Renal cortical epithelial cell (primary cell): Measurements from ENCODE around the gene MYO18A. TPM values are rescaled to one million over a fixed set of nuclear protein-coding genes. Genes with fewer than 3 reads are reported as not detected.
A peak's percentile ranks its signal among the peaks of the same experiment; 100 is the strongest.

ENCODE experiments used
- DNase-seq: peaks from one replicate; pipeline ENCODE4 v3.0.0-alpha.2; 2011; ENCODE audit warnings: low read depth
- total RNA-seq: library from RNA; depleted of rRNA; stranded (reverse); fragments of >200 nt; gene quantifications from 2 replicates; pipeline ENCODE4 v1.2.3, GENCODE V29; 2014

MYO18A gene
- total RNA-seq, 1 donor from 2014 or later: 65.5 TPM

DNA sequence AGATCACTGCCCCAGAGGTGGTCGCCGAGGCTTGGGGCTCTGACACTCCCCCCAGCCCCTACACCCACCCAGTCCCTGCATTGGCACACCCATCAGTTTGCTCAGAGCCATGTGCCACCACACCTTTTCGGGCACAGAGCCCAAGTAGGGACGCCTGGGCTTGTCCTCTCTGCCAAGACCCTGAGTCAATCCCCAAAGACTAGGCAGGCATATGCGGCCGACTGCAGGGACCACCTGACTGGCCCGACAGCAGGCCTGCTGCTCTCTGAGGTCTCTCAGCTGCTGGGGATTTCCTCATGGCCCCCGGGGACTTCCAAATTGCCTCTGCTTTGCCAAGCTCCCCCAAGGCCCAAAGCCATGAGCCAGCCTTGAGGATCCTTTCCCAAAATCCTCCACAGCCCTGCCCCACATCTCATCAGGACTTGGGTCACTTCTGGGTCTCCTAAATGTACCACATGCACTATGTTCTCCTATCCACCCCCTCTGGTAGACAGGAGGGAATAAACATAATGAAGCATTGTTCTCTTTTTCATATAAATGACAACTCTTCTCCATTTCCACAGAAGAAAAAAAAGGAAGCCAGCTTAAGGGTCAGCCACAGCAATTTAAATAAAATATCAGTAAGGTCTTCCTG, 30.6 kb downstream of the MYO18A start:
- no peak for DNase-seq

DNA sequence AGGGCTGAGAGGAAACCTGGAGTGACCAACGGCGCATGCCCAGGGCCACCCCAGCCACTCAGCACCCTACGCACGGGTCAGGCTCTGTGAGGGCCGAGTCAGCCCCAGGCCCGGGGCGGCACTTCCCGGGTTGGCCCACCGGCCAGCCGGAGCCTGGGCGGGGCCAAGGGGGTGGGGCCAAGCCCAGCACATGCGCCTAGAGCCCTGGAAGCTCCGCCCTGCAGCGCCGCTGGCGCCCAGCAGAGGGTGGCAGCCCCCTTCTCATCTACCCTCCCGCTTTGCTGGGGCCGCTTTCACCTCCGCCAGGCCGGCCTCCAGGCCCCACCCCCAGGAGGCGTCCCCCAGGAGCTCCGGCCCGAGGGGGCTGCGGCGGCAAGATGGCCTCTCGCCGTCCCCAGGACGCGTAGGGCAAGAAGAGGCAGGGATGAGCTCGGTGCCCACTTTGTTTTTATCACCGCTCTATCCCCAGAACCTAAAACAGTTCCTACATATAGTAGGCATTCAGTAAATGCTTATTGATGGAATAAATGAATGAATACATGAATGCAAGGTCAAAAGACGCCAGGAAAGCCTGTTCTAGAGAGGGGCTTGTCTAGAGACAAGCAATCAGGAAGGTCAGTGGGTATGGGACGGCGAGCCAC, 31.3 kb downstream of the MYO18A start:
- DNase-seq: peak; percentile 78

DNA sequence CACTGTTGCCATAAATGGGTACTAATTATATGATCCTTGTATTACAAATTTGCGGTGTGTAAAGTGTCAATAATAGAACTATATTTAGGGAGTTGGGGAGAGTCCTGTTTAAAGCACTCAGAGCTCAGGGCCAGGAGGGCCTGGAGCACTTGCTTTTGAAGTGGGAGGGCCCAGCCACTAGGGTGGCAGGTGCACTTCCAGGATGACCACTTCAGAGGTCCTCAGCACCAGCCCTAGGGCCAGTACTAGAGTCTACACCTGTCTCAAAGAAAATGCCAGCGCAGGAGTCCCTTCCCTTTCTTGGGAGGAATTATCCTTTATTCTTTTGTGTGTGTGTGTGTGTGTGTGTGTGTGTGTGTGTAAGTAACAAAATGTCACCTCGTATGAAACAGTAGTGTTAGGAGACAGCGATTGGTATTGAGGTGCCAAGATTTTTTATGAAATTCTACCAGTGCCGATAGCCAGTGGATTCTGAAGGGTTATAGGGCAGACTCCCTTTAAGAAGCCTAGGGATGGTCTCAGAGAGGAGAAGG, 31.9 kb downstream of the MYO18A start:
- DNase-seq: no peak

DNA sequence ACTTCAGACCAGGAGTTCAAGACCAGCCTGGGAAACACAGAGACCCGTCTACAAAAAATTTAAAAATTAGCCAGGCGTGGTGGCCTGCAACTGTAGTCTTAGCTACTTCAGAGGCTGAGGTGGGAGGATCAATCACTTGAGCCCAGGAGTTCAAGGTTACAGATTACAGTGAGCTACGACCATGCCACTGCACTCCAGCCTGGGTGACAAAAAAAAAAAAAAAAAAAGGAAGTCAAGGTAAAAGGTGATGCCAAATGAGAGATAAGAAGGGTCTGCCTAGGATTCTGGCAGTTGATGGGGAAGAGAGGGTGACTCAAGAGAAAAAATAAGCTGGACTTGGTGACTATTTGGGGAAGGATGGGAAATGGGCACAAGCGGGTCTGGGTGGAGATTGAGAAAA, 32.5 kb downstream of the MYO18A start:
- no peak for DNase-seq

DNA sequence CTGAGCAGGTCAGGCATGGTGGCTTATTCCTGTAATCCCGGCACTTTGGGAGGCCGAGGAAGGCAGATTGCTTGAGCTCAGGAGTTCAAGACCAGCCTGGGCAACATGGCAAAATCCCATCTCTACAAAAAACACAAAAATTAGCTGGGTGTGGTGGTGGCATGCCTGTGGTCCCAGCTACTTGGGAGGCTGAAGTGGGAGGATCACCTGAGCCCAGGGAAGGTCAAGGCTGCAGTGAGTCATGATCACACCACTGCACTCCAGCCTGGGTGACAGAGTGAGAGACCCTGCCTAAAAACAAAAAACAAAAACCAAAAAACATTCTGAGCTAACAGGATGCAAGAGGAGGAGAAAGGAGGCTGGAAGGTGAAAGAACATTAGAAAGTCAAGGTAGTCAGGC, 33.0 kb downstream of the MYO18A start:
- DNase-seq: peak; percentile 29

DNA sequence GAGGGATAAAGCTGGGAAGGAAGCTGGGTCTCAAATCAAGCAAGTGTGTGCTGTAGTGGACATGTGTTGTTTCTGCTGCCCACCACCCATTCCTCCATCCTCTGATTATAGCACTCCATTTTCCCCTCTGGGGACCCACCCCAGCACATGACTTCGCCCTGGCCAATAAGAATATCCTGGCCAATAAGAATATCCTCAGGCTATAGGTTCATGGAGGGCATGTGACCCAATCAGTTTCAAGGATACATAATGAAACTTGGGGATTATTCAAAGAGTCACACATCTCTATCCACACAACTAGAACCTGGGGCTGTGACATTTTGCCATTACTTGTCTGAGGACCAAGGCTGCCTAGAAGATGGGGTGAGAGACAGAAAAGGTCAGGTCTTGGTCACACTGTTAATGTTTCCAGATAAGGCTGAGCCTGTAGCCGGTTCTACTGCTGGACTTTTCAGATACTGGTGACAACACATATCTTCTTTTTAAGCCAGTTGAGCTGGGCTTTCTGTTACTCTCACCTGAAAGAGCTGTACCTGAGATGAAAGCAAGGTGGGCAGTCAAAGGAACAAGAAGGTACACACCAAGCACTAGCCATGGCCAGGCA, 33.7 kb downstream of the MYO18A start:
- DNase-seq: no peak

DNA sequence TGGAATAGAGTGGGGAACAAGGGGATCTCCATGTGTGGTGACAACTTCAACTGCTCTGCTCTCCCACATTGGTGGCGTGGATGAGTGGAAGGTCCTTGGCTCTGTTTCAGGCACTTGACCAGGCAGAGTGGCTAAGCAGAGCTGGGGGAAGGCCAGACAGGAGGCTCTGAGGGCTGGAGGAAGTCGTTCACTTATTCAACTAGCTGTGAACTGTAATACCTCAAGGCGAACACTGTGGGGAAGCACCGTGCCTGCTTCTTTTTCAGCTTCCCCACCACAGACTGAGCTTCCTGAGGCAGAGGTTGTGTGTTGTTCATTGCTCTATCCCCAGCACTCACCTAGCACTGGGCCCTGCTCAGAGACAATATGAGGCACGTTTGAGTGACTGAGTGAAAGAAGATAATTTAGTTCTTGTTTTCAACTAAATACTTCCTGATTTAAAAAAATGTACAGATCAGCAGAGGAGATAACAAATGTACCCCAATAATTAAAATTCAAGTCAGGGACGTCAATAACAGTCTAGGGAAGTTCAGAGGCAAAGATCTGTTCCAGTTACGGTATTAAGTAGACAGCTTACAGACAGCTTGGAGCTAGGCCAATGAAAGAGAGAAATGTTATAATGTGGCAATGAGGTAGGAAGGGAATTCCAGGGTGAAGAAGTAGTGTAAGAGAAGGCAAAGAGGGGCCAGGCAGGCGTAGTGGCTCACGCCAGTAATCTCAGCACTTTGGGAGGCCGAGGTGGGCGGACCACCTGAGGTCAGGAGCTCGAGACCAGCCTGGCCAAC, 34.7 kb downstream of the MYO18A start:
- DNase-seq: peak; percentile 82

DNA sequence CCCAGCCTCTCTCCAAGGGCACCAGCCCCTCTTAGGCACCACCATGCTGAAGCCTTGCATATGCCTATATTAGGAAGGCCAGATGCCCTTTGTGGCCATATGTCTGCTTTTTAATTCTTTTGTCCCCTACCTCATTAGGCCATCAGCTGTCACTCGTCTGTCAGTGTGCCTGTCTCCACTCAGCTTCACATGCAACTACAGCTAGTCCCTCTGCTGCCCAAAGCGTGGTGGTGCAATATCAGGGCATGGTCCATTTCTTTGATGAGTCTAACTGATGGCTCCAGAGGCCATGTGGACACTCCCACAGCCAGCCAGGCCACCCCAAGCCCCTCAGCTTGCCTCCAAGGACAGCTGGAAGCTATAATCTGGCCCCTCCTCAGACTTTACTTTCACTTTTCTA, 36.3 kb downstream of the MYO18A start:
- peak; percentile 31 for DNase-seq

DNA sequence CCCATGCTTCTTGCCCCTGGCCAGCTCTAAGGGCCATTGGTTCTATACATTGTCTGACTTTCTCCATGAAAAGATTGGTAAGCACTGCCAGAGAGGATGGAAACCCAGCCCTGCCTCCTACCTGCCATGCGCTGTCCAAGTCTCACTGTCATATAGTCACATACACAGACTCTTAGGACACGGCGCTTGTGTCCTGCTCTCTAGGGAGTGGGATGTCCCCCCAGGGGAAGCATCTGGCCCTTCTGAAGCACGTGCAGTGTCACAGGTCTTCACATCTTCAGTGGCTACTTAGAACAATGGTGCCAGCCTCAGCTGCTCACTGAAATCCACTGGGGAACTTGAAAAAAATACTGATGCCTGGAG, 38.7 kb downstream of the MYO18A start:
- no peak for DNase-seq

DNA sequence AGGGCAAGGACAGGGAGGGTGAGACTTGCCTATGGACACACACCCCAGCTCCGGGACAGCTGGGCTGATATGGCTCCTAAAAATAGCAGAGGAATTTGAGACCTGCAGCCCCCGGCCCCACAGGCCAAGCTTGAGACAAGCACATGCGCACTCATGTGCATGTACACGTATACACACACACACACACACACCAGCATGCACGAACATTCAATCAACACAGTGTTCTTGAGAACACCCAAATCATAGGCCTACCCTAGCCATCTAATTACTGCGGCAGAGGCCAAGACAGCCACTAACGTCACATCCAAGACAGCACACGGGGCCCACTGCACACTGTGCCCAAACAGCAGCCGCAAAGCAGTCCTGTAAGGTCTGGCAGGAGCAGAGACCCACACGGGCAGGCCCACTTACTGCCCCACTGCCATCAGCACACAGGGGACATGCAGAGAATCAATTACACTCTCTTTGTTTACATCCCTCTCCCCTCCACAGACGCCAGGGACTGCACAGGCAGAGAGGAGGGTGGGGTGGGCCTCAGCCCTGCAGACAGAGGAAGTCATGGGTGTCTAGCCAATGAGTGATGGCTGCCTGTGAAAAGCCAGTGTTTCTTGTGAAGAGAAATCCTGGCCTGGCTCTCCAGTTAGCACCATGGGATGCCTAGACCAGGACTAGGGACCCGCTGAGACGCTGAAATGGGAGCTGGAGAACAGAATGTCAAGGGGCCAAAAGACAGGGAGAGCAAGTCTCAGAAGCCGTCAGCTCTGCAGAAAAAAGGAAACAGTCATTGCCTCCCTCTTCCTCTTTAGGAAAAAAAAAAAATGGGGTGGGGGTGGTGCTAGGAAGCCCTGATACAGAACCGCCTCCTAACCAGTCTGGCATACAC, 39.3 kb downstream of the MYO18A start:
- no peak for DNase-seq

DNA sequence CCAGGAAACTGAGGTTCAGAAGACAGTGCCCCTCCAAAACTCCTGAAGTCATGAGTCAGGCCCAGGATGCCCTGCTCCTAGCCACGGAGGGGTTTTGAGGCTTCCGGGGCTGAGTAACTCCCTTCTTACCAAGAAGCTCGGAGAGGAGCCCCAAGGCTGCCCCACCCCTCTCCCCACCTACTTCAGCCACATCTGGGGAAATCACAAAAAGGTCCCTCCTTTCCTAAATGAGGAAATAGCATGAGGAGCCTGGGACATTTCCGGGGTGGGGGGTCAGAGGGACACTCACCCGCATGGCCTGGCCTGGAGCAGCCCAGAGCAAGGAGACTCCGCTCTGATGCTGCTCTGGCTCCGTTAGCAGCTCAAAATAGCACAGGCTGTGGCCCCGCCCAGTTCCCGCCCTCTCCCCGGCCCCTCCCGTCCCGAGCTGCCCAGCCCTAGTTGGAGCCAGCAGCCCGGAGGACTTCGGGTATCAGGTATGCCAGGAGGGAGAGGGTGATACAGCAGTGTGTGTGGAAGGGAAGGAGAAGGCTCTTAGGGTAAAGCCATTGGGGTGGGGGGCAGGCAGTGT, 40.1 kb downstream of the MYO18A start:
- peak; percentile 44 for DNase-seq

DNA sequence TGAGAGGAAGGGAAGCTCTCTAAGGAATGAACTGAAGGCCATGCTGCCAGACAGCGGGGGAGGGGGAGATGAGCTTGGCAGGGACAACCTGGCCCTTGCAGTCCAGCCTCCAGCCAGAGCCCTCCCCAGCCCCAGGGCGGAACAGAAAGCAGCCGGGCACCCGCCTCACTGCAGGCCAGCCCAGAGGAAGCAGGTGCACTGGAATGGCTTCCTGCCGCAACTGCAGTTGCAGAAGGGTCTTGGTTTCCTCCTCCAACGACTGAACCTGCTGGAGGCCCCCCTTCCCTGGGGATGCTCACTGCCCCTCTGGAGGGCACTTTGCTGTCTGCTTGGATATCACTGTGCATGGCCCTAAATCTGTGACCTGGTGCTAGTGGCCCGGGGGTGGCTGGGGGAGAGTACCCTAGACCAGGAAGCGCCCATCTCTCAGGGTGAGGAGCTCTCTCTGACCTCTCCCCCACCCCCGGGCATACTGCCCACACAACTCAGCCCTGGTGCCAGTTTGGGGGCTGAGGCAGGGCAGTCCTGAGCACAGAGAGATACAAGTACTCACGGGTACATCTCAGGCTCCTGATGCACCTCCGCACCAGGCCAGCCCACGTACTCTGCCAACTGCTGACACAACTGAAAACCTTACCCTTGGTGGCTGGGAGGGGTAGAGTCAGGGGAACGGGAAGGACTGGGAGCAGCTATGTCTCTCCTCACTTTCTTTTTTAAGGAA, 41.1 kb downstream of the MYO18A start:
- no peak for DNase-seq

DNA sequence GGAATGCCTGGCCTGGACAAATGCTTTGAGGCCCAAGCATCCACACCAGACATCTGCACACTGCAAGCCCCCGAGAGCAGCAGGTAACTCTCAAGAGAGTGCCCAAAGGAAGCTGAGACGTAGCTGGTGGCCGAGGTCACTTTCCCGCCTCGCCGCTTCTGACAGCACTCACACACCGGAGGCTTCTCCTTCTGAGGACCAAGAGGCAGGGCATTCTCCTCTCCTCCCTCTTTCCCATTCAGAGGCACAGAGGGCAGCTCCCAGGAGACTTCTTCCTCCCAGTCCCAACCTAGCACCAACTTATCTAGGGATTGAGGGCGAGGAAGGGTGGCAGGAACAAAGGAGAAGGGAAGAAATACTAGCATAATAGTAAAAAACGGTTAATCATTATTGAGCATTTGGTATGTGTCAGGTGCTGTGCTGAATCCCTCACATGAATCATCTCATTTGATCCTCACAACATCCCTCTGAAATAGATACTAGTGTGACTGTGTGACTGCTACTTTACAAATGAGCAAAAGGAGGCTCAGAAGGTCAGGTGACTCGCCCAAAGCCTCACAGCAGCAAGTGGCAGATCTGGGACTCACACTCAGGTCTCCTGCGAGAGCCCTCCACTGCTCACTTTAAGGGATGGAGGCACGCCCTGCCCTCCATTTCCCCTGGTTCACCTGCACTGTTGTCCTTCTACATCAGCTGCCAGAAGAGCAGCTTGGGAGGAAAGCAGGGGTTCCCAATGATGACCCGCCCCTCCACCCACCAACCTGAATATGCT, 41.8 kb downstream of the MYO18A start:
- DNase-seq: peak; percentile 83

DNA sequence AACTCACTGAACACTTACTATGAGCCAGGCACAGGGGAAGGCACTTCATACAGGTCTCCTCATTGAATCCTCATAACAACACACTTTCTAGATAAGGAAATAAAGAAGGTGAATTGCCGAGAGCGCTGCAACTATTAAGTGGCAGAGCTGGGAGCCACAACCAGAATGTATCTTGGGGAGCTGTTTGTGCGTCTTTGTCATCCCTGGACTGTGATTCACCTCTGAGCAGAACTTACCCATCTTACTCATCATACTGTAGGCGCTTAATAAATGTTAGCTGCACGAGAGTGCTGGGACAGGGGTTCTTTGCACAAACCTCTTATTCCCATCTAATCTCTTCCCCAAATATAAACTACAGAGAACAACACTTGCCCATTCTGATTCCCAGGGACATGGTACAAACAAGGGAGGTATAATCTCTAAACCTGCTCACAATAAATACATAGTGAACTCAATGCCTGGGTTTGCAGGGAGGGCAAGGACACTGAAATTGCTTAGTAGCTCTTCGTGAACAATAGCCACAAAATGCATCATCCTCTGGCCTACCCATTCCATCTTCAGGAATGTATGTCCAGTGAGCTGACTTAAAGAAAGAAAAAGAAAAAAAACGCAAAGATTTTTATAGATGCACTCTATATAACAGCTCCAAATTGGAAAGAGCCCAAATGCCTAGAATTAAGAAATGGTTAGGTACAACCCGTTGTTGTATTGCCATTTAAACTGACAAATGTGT, 43.0 kb downstream of the MYO18A start:
- DNase-seq: peak; percentile 22

DNA sequence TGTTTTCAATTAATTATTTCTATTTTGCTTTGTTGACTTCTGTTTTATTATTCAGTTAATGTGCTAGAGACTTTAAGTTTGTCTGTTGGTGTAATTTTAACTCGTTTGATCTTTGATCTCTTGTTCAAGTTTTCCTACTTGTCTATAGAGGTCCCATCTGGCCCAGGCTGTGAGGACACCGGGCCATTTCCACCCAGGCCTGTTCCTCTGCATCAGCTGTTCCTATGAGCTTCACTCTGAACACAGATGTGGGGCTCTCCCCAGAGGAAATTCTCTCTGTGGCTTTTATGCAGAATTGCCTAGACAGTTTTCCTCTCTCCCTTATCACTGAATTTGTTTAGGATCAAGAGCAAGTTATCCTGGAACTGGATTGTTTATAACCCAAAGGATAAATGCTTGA, 44.7 kb downstream of the MYO18A start:
- no peak for DNase-seq

DNA sequence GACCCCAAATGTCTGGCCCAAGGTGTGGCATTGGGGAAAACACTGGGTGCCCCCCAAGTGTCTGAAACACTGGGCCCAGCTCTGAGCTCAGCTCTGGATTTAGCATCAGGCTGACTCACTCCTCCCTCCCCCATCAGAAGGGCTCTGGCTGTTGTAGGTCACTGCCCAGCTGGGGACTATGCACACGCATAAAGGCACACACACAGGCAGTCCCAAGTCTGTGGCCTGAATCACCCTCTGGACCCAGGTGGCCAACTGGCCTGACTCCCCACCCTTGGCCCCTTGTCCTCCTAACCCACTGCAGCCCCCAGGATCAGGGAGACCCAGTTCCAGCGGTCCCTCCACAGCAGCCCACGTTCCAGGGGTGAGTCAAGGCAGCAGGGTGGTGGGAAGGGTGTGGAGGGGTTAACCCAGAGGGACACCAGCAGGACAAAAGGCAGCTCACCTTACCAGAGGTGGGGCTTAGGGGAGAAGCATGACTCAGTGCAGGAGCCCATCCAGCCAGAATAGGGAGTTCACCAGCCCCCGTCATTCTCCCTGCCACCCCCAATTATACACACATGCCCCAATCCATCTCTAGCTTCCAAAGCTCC, 47.0 kb downstream of the MYO18A start:
- peak; percentile 79 for DNase-seq

DNA sequence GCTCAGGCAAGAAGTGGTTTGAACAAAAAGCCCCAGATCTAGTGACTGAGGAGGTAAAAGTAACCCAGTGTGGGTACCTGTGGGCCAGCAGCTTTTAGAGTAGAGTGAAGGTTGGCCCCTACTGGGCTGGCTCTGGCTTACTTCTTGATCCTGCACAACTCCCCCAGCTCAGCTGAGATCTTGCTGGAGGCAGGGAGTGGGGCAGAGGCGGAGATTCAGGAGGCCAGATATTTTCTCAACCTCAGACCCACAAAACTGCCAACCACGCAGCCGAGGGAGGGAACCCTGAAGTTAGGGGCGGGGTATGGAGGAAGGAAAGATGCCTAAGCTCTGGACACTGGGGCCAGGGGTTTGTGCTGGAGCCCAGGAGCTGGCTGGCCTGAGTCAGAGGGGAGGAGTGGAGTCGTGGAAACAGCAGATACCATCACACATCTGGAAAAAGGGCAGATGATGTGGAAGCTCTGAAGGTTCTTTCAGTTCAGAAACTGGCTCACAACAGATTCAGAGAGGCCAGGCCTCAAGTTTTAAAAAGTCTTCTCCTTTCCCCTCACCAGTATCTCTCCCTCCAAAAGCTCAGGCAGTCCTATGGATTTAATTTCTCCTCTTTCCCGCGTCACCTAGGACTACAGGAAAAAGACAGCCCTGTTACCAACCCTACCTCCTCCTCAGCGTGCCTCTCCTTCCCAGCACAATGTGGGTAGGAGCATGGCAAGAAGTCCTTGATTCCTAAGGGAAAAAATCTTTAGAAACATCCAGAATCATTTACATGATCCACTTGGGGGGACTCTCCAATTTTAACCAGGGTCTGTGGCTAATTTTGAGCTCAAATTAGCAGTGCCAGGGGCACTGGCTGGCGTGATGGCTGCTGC, 48.1 kb downstream of the MYO18A start:
- DNase-seq: peak; percentile 33

DNA sequence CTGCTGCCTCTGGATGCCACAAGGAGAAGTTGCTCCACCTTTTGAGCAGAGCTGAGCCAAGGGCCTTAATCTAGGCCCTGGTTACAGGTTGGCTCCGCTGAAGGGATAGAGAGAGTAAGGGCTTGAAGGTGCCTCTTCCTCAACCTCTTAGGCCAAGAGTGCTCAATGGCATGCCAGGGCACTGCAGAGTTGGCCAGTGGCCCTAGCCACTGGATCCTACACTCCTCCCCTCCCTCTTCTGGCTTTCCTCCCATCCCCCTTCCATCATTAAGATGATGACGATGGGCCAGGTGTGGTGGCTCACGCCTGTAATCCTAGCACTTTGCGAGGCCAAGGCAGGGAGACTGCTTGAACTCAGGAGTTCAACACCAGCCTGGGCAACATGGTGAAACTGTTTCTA, 50.5 kb downstream of the MYO18A start:
- no peak for DNase-seq
